ENCODE results near the gene PRSS1.
"Not testable (repeated sequence)": the region's sequence is repeated elsewhere in the genome, so short reads cannot be mapped to it uniquely, and the experiment has no call there.

GRCh38 chr7:142761606-142762005 lies 12.3 kb downstream of the PRSS1 start:
- TF ChIP-seq POLR2A (IDR thresholded peaks at IDR 0.05; ENCODE audit: low read depth, low read length); POLR2AphosphoS5 (IDR thresholded peaks at IDR 0.05; ENCODE audit: low read depth, low read length); TAF1 (IDR thresholded peaks at IDR 0.05; ENCODE audit: borderline replicate concordance, low read depth, low read length): not testable (repeated sequence)
